ENCODE data around the gene PCDH8.

PCDH8 gene, protein sequence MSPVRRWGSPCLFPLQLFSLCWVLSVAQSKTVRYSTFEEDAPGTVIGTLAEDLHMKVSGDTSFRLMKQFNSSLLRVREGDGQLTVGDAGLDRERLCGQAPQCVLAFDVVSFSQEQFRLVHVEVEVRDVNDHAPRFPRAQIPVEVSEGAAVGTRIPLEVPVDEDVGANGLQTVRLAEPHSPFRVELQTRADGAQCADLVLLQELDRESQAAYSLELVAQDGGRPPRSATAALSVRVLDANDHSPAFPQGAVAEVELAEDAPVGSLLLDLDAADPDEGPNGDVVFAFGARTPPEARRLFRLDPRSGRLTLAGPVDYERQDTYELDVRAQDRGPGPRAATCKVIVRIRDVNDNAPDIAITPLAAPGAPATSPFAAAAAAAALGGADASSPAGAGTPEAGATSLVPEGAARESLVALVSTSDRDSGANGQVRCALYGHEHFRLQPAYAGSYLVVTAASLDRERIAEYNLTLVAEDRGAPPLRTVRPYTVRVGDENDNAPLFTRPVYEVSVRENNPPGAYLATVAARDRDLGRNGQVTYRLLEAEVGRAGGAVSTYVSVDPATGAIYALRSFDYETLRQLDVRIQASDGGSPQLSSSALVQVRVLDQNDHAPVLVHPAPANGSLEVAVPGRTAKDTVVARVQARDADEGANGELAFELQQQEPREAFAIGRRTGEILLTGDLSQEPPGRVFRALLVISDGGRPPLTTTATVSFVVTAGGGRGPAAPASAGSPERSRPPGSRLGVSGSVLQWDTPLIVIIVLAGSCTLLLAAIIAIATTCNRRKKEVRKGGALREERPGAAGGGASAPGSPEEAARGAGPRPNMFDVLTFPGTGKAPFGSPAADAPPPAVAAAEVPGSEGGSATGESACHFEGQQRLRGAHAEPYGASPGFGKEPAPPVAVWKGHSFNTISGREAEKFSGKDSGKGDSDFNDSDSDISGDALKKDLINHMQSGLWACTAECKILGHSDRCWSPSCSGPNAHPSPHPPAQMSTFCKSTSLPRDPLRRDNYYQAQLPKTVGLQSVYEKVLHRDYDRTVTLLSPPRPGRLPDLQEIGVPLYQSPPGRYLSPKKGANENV

DNA sequence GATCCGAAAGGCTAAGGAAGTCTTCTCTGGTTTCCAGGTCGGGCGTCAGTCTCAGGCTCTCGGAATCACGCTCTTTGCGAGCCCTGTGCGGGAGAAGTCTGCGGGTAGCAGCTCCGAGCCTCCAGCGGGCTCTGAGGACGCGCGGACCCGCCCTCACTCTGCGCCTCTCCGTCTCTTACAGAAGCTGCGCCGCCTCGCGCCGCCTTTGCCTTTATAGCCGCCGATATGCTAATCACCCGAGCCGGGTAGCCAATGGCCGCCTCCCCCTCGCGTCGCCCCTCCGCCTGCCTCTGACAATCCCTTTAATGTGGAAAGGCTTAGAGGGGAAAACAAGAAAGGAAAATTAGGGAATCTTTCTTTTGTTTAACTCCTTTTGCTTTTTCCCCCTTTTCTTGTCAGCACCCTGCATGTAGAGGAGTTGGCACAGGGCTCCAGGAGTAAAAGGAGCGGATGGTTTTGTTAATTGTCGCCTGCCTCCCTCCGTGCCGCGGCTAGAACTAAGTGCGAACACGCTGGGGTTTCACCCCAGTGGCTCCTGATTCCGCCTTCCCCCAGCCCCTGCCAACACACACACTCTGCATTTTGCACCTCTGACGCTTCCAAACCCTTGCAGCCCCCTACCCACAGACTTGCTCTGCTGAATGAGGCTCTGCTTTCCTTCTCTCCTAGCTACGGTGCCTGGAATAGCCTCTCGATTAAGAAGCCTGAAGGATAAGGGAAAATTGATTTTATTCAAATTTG, at the start of gene PCDH8:
TSS of gene PCDH8 (minus strand) at position 186 of the 741 bp plus-strand sequence. CDS start 204 bp downstream, outside the sequence.
- DNase-seq (ENCODE audit: extremely low read depth in 1 of 2, low read depth in 1 of 2) = no peak

DNA sequence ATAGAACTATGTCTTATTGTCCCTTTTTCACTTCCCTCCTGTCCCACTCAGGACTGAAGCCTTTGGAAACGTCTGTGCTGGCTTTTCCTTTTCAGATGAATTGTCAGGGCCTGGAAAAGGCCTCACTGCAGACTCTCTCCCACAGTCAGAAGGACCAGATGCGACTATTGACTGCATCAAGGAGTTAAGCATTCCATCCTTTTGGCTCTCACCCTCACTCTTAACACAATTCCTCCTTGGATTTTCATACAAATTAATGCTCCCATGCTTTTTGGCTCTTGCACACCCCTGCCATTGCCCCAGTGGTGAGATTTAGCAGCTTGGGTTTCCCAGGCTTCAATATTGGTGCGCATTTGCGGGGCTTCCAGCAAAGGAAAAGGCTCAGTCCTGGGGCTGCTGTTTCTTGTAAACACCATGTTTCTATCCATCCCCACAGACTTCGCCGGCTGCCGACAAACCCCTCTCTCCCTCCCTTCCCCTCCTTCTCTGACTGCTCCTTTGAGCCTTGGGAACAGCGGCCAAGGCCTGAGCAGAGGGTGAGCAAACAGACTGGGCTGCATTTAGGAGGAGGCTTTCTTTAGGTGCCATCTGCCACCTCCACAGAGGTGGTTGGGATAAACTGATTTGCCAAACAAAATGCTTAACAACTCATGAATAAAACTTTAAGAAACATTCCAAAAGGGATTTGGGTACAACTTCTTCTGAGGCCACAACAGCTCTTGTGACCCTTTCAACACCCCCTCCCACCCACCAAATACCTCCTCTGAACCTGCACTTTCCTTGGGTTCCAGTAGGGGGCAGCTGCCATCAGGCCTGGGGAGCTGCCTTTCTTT, 48.6 kb upstream of the PCDH8 start:
- no peak for DNase-seq (ENCODE audit: extremely low read depth in 1 of 2, low read depth in 1 of 2)

DNA sequence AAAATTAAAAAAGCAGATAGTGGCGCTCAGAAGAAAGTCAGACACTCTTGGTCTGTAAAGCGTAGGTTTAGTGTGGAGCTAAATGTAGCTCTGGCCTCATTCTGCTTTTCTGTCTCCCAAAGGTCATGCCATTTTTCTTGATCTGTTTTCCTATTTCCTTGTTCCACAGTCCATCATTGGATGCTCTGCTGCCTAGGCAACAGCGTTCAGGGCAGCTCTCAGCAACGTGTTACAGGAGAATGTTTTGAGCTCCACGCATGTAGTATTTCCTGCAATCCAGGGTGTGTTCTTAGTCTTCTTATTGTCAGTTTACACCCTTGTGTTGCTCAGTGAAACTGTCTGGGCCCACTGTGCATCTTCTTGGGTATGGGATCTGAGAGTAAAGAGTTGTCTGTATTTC, 46.0 kb upstream of the PCDH8 start:
- no peak for DNase-seq (ENCODE audit: extremely low read depth in 1 of 2, low read depth in 1 of 2)

DNA sequence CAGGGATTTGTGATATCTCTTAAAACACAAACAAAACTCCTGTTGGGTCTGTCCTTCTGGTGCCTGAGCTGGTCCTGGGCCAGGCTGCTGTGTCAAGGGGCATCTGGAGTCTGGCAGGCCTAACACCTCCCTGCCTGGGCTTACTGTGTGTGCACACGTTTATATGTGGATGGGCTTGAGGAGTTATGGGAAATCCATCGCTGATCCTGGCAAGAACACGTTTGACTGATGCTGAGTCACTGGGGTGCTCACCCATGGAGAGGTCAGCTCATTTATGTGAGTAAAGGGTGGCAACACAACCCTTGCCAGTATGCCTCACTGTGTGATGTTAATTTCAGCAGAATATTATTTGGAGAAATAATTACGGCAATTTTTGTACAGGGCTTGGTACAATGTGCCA, 44.5 kb upstream of the PCDH8 start:
- no peak for DNase-seq (ENCODE audit: extremely low read depth in 1 of 2, low read depth in 1 of 2)

DNA sequence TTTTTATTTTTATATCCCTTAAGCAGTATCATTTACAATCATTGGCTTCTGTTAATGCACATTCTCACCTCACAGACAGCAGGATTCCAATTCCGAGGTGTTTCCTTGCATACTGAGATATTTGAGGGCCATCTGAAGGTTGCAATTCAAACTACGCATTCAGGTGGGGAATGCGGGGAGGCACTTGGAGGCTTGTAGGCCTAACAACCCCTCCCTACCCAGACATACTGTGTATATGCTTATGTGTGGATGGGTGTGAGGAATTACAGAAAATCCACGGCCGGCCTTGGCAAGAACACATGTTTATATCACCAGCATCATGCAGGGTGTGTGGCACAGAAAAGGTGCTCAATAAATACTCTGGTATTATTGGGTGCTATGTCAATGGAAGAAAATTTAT, 43.3 kb upstream of the PCDH8 start:
- no peak for DNase-seq (ENCODE audit: extremely low read depth in 1 of 2, low read depth in 1 of 2)

DNA sequence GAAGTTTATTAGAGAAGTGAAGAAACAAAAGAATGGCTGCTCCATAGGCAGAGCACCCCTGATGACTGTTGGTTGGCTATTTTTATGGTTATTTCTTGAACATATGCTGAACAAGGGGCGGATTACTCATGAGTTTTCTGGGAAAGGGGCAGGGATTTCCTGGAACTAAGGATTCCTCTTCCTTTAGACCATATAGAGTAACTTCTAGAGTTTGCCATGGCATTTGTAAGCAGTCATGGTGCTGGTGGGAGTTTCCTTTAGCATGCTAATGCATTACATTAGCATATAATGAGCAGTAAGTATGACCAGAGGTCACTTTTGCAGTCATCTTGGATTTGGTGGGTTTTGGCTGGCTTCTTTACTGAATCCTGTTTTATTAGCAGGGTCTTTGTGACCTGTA, 38.7 kb upstream of the PCDH8 start:
- DNase-seq (ENCODE audit: extremely low read depth in 1 of 2, low read depth in 1 of 2) = no peak

DNA sequence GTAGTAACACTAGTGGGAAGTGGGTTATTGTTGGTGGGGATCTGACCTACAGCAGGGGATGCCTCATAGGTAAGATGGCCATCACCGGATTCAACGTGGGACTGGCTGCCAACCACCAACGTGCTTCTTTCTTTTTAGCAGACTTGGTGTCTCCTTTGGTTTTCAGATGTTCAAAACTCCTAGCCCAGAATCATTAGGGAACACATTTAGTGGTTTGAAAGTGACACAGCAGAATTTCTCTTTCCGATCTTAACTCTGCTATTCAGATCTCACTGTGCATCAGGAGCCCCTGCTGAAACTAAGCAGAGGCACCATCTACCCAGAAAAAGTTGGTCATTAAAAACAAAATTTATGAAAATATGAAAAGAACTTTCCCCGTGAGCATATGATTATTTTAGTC, 36.7 kb upstream of the PCDH8 start:
- DNase-seq (ENCODE audit: extremely low read depth in 1 of 2, low read depth in 1 of 2) = no peak

DNA sequence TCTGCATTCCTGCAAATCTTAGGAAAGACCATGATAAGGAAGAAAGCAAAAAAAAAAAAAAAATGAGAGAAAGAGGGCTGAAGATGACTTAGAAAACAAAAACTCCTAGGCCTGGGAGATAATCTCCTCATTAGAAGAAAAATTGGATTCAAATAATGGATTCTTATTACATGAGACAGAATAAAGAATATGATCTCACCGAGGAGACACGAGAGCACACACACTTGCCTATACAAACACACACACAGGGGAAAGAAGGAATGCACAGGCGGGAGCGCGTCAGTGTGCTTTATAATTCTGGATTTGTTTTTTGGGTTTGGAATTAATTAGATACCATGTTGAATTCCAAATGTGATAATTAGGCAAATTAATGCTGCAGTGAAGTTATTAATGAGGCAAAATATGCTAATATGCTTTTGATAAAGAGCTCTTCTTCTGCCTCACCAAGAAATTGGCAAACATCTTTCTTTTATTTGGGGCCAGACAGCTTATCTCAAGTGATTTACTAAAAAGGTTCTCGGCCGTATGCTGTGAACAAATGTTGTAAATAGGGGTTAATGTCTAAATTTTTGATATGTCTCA, 36.1 kb upstream of the PCDH8 start:
- no peak for DNase-seq (ENCODE audit: extremely low read depth in 1 of 2, low read depth in 1 of 2)

DNA sequence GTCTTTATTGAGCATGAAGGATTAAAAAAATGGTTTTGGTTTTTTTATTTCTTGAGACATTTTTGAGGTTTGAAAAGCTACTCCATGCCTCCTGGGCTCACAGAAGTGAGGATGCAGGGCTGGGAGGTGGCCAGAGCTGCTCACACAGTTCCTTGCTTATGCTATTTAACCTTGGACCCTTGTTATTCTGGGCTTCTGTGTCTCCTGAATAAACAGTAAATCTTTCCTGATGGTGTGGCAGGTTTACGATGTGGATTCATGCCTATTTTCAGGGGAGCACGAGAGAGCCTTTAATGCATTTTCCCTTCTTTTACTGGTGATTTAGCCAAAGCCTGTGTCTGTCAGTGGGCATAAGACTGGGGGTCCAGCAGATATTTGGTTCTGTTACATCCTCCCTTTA, 34.3 kb upstream of the PCDH8 start:
- no peak for DNase-seq (ENCODE audit: extremely low read depth in 1 of 2, low read depth in 1 of 2)

DNA sequence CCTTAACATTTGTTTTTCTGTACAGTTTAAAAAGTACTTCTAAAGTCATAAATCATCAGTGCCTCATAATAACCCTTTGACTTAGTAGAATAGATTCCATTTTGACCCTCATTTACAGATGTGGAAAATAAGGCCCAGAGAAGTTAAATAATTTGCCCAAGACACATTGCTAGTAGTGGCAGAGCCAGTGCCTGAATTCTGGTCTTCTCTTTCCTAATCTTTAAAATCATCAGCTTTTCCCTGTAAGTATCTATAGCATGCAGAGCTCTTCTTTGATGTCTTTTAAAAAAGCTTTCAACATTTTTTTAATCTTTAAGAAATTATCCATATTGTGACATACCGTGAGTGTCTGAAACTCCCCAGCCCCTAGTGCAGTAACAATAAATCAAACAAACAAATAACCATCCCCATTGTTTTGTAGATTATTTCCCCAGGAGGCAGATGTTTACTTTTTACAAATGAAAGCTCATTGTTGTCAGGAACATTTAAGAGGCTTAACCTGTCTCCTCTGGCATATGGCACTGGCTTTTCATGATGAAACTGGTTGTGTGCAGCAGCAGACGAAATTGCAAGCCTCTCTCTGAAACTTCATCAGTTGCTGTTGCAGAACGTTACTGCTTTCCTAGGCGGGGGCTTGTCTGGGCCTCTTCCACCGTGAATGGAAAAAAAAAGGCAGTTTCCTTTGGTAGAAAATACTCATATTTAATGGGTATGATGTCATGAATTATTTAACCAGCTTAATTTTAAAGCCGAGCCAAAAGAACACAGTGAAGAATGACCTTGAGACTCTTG, 31.7 kb upstream of the PCDH8 start:
- no peak for DNase-seq (ENCODE audit: extremely low read depth in 1 of 2, low read depth in 1 of 2)

DNA sequence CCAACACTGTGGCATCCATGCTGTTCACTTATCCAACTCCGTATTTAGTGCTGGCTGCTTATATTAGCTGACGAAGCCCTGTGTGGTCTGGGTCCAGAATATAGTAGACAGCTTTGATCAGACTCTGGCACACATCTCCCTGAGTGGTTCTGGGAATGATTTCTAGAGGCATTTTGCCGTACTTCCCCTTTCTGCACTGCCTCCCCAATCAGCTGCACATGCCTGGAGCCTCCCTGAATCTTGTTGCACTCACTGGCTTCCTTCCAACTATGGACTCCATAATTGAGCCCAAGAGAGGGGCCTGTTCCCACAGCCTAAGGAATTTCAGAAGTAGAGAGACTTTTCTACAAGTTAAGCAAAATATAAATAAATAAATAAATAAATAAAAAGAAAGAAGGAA, 30.4 kb upstream of the PCDH8 start:
- DNase-seq (ENCODE audit: extremely low read depth in 1 of 2, low read depth in 1 of 2) = no peak

DNA sequence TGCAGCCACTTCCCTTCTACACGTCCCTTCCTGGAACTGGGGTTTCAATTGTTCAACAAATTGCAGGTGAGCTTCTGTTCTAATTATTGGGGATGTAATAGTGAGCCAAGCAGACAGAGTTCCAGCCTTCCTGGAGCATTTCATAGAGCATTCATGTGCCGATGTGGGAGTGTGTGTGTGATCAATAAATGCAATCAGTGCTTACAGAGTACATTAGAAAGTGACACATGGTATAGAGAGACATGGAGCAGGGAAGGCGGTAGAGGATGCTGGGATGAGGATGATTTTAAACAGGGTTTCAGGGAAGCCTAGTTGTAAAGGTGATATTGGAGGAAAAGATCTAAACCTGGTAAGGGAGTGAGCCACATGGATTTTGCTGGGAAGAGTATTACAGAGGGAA, 21.7 kb upstream of the PCDH8 start:
- no peak for DNase-seq (ENCODE audit: extremely low read depth in 1 of 2, low read depth in 1 of 2)

DNA sequence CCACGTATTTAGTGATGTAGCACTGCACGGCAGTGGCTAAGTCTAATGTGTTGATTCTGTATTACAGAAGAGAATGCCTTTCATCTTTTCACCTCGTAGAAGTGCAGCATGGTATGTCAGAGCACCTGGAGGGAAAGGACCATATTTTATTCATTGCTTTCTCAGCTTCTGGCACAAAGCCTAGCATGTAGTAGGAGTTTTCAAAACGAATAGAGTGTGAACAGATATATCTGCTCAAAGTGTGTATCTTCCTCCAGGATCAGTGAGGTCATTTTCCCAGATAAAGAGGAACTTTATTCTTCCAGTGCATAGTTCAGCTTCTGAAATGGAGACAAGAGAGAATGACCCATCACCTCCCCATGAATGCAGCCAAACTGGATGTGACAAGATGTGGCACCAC, 21.2 kb upstream of the PCDH8 start:
- no peak for DNase-seq (ENCODE audit: extremely low read depth in 1 of 2, low read depth in 1 of 2)

DNA sequence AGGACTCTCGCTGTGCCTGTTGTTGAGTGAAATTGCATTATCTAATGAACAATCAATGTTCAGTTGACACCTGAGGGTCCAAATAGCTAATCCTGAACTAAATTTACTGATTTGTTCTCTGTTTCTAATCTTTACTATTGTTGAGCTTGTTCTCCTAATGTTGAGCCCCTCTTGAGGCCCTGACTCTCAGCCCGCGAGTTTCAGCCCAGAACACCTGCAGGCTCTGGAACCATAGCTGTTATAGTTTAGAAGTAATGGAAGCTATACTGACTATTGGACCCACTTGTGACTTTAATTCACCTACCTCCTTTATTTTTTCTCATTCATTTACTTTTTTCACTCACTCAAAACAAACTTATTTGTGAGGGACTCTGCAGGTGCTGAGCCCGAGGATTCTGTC, 20.6 kb upstream of the PCDH8 start:
- DNase-seq (ENCODE audit: extremely low read depth in 1 of 2, low read depth in 1 of 2) = no peak

DNA sequence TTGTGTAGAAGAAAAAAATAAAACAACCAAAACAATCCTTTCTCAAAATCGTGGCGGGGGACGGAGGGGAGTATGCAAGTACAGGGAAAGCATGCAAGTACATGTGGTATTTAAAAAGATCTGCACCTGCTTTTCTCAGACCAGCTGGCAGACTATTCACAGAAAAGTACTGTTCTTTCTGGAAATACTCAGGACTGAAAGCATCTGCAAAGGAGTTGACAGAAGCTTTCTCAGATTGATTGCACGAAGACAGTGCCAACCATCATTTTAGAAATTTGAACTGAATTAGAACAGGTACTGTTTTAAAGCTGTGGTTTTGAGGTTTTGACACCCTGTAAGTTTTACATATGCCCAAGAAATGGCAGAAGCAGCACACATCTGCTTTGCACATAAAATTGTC, 19.8 kb upstream of the PCDH8 start:
- no peak for DNase-seq (ENCODE audit: extremely low read depth in 1 of 2, low read depth in 1 of 2)

DNA sequence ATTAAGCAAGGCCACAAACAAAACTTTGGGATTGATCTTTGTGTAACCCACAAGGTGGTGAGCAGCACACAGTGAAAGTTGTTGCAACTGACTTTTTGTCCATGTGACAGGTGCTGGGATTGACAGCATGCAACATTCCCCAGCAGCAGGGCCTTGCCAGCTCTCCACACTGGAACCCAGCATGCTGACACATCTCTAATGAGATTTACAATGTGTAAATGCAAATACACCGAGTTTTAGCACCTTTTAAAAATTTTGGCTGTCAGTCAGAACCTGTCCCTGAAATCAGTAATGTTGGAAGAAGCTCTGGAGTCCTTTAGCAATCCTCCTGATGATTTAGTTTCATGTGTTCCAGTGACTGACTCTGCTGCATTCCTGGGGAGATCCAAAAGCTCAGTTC, 16.5 kb upstream of the PCDH8 start:
- DNase-seq (ENCODE audit: extremely low read depth in 1 of 2, low read depth in 1 of 2) = no peak

DNA sequence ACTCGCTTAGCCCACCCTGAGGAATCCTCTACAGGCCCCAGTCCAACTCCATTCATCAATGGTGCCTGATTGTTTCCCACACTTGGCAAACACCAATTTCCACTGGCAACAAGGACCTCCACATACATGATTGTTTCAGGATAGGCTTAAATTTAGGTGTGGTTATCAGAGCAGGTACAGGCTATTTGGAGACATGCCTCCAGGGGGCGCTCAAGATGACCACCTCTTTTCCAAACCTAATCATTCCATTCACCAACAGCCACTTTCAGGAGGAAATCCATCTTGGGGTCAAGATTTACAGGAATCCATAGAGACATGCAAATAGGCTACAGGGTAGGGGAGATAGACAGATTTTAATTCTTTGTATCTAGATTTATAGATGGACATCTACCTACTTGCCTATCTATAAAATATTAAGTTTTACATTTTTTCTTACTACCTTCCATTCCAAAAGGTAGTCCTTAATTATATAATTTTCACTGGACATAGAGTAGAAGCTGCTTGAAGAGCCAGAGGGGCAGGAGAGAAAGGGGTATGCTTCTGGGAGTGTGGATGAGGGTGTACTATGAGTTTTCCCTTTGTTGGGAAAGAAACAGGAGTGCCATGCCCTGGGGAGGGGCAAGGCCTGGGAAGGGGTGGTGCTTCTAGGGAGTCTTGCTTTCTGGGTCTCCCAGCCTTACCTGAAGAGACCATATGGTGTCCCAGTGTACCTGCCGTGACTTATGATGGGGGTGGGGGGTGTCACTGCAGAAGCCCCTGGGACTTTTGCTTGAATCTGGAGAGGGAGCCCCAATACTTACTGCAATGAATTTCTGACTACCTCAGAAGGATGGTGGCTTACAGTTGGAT, 14.1 kb upstream of the PCDH8 start:
- DNase-seq (ENCODE audit: extremely low read depth in 1 of 2, low read depth in 1 of 2) = no peak

DNA sequence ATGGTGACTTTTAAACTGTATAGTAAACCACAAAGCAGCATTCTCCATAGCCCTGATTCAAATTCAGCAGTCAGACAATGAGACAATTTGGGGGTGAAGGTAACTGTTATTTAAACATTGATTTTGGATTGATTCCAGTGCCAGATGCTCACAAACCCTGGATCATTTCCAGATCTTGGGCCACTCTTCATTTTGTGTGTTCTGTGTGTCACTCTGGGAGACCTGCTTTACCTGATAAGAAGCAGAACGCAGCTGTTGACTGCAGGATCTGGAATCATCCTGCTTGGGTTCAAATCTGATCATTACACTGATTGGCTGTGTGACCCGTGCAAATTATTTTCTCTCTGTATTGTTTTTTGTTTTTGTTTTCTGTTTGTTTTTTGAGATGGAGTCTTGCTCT, 4.0 kb upstream of the PCDH8 start:
- no peak for DNase-seq (ENCODE audit: extremely low read depth in 1 of 2, low read depth in 1 of 2)
